H1 (cell line): ENCODE data around the gene PRRX1. TPM values are rescaled to one million over a fixed set of nuclear protein-coding genes. Genes with fewer than 3 reads are reported as not detected.

ENCODE experiments used
- CTCF ChIA-PET: fragments of 300-600 bp; sonication (Branson Sonifier 250); formaldehyde crosslinking; loops from one replicate; lab custom pipeline; 2021; ENCODE audit not compliant: partially characterized antibody; lab: Charles Lee
- POLR2A ChIA-PET: fragments of 300-600 bp; sonication (Branson Sonifier 250); formaldehyde crosslinking; loops from one replicate; lab custom pipeline; 2021; ENCODE audit warnings: inconsistent platforms; ENCODE audit not compliant: partially characterized antibody; lab: Charles Lee
- DNase-seq, 2 experiments: peaks; one replicate each; pipeline versions ENCODE4 v3.0.0 to v3.0.0-alpha.2; 2010 to 2022; ENCODE audit warnings: low spot score in 2 of 2, low read depth in 1 of 2, mixed read lengths in 1 of 2
- FAIRE-seq: peaks from 2 replicates; lab custom pipeline; 2011; peaks lifted over from hg19 to GRCh38; lab: Jason Lieb, UNC
- H2AFZ ChIP-seq: 2 replicates; pipeline ENCODE4 v1.8.1; 2012; ENCODE audit warnings: low read length, inconsistent platforms
- H2AK5ac ChIP-seq: 2 replicates; pipeline ENCODE4 v1.6.1; 2013; ENCODE audit warnings: low read depth, low read length
- H2BK120ac ChIP-seq: replicated peaks from 2 replicates; pipeline ENCODE3; 2013; ENCODE audit warnings: low read depth, low read length, inconsistent platforms
- H2BK12ac ChIP-seq: 2 replicates; pipeline ENCODE4 v1.6.1; 2013; ENCODE audit warnings: low read depth, low read length
- H2BK15ac ChIP-seq: 2 replicates; pipeline ENCODE4 v1.6.1; 2013; ENCODE audit warnings: low read length
- H2BK20ac ChIP-seq: 2 replicates; pipeline ENCODE4 v1.6.1; 2013; ENCODE audit warnings: low read length
- H2BK5ac ChIP-seq: 2 replicates; pipeline ENCODE4 v1.6.1; 2013; ENCODE audit warnings: low read depth, low read length
- H3K14ac ChIP-seq: 2 replicates; pipeline ENCODE4 v1.6.1; 2013; ENCODE audit warnings: inconsistent platforms; ENCODE audit not compliant: insufficient read length
- H3K18ac ChIP-seq: 2 replicates; pipeline ENCODE4 v1.6.1; 2013; ENCODE audit warnings: low read length; ENCODE audit errors: extremely low read depth
- H3K23ac ChIP-seq: 2 replicates; pipeline ENCODE4 v1.6.1; 2013; ENCODE audit warnings: inconsistent platforms; ENCODE audit not compliant: insufficient read length
- H3K23me2 ChIP-seq: 2 replicates; pipeline ENCODE4 v1.6.1; 2013; ENCODE audit warnings: low read depth, low read length
- H3K27ac ChIP-seq: 2 replicates; pipeline ENCODE4 v1.6.1; 2011; ENCODE audit warnings: low read depth, low read length, inconsistent platforms
- H3K27me3 ChIP-seq, 4 experiments: replicated peaks in 1 of 4; 1 replicate in 1 of 4; 2 replicates in 3 of 4; pipeline versions ENCODE4 v1.6.1 to v1.8.1; 2011 to 2013; ENCODE audit warnings: low read length in 3 of 4, mild to moderate bottlenecking in 3 of 4, inconsistent platforms in 2 of 4, mixed read lengths in 2 of 4, moderate library complexity in 1 of 4; ENCODE audit not compliant: control insufficient read depth in 3 of 4, insufficient read depth in 3 of 4; ENCODE audit errors: extremely low read depth in 1 of 4
- H3K36me3 ChIP-seq, 4 experiments: 2 replicates each; pipeline versions ENCODE4 v1.6.1 to v1.8.1; 2011 to 2013; ENCODE audit warnings: mild to moderate bottlenecking in 4 of 4, low read length in 3 of 4, moderate library complexity in 2 of 4, control low read depth in 1 of 4, inconsistent platforms in 1 of 4; ENCODE audit not compliant: insufficient read depth in 4 of 4, control insufficient read depth in 2 of 4
- H3K4ac ChIP-seq: replicated peaks from 2 replicates; pipeline ENCODE3; 2013; ENCODE audit warnings: low read length, low read depth, mixed read lengths, inconsistent platforms; ENCODE audit not compliant: insufficient read length
- H3K4me1 ChIP-seq, 4 experiments: replicated peaks in 1 of 4; 1 replicate in 1 of 4; 2 replicates in 3 of 4; pipeline versions ENCODE4 v1.6.1 to v1.8.1; 2011 to 2013; ENCODE audit warnings: low read length in 3 of 4, inconsistent platforms in 2 of 4, mixed read lengths in 1 of 4; ENCODE audit not compliant: insufficient read depth in 4 of 4, control insufficient read depth in 3 of 4
- H3K4me2 ChIP-seq, 2 experiments: 2 replicates each; pipeline versions ENCODE4 v1.6.1 to v1.8.1; 2011 to 2013; ENCODE audit warnings: low read depth in 2 of 2, low read length in 2 of 2, control low read depth in 1 of 2, inconsistent platforms in 1 of 2, mild to moderate bottlenecking in 1 of 2; ENCODE audit not compliant: insufficient read depth in 1 of 2
- H3K4me3 ChIP-seq, 4 experiments: fragments of 200-600, 300-600 bp in 1 of 4; sonication (generic), shearing (Covaris generic), sonication (Bioruptor Twin) in 1 of 4; 2 replicates each; pipeline versions ENCODE4 v1.5.1 to v1.8.1; 2011 to 2016; ENCODE audit warnings: low read length in 4 of 4, low read depth in 3 of 4, control low read depth in 2 of 4, inconsistent platforms in 2 of 4, mild to moderate bottlenecking in 2 of 4, mixed read lengths in 1 of 4, moderate library complexity in 1 of 4; ENCODE audit not compliant: insufficient read depth in 2 of 4; ENCODE audit errors: extremely low read depth in 1 of 4
- H3K56ac ChIP-seq: replicated peaks from 2 replicates; pipeline ENCODE3; 2013; ENCODE audit warnings: low read depth, mild to moderate bottlenecking, mixed read lengths, low read length, inconsistent platforms; ENCODE audit not compliant: insufficient read length
- H3K79me1 ChIP-seq: 2 replicates; pipeline ENCODE4 v1.6.1; 2013; ENCODE audit warnings: low read depth, low read length, control low read depth
- H3K79me2 ChIP-seq, 2 experiments: 2 replicates each; pipeline versions ENCODE4 v1.6.1 to v1.8.1; 2012 to 2013; ENCODE audit warnings: low read length in 2 of 2, mild to moderate bottlenecking in 2 of 2, inconsistent platforms in 1 of 2; ENCODE audit not compliant: insufficient read depth in 2 of 2, control insufficient read depth in 1 of 2
- H3K9ac ChIP-seq, 4 experiments: replicated peaks in 1 of 4; 1 replicate in 1 of 4; 2 replicates in 3 of 4; pipeline versions ENCODE4 v1.6.1 to v1.8.1; 2011 to 2013; ENCODE audit warnings: low read depth in 3 of 4, low read length in 3 of 4, control low read depth in 2 of 4, mild to moderate bottlenecking in 2 of 4, moderate library complexity in 2 of 4, inconsistent platforms in 1 of 4; ENCODE audit errors: extremely low read depth in 1 of 4
- H3K9me3 ChIP-seq, 2 experiments: 2 replicates each; pipeline versions ENCODE4 v1.6.1 to v1.8.1; 2012 to 2013; ENCODE audit warnings: mild to moderate bottlenecking in 2 of 2, moderate library complexity in 2 of 2, control low read depth in 1 of 2, inconsistent platforms in 1 of 2, low read depth in 1 of 2, low read length in 1 of 2, mixed read lengths in 1 of 2; ENCODE audit not compliant: insufficient read depth in 2 of 2
- H4K20me1 ChIP-seq, 2 experiments: replicated peaks in 1 of 2; 2 replicates each; pipeline versions ENCODE3 to v1.8.1; 2011 to 2013; ENCODE audit warnings: inconsistent platforms in 2 of 2, low read length in 2 of 2, mild to moderate bottlenecking in 1 of 2; ENCODE audit not compliant: insufficient read depth in 2 of 2, control insufficient read depth in 1 of 2
- H4K5ac ChIP-seq: 2 replicates; pipeline ENCODE4 v1.6.1; 2013; ENCODE audit warnings: low read length, low read depth, mixed read lengths, inconsistent platforms; ENCODE audit not compliant: insufficient read length
- H4K8ac ChIP-seq: 2 replicates; pipeline ENCODE4 v1.8.0; 2013; ENCODE audit warnings: mild to moderate bottlenecking, moderate library complexity, low read length, inconsistent platforms; ENCODE audit not compliant: insufficient read depth; ENCODE audit errors: extremely low read depth
- H4K91ac ChIP-seq: replicated peaks from 2 replicates; pipeline ENCODE3; 2013; ENCODE audit warnings: low read length, mixed read lengths, inconsistent platforms; ENCODE audit not compliant: insufficient read length
- BACH1 ChIP-seq: IDR thresholded peaks from 2 replicates; pipeline ENCODE4 v1.6.1; 2012; ENCODE audit warnings: low read length, improper control_type of control experiment
- CTBP2 ChIP-seq: IDR thresholded peaks from 2 replicates; pipeline ENCODE4 v1.7.0; 2011; ENCODE audit warnings: borderline replicate concordance, mild to moderate bottlenecking, moderate library complexity, mixed read lengths, low read length; ENCODE audit not compliant: insufficient read depth, insufficient read length
- POU5F1 ChIP-seq: IDR thresholded peaks from 2 replicates; pipeline ENCODE4 v1.6.1; 2011; ENCODE audit warnings: low read depth, mild to moderate bottlenecking, low read length, moderate library complexity
- SIRT6 ChIP-seq: IDR thresholded peaks from one replicate; pipeline ENCODE4 v1.7.1; 2012; ENCODE audit warnings: low read length, inconsistent platforms
- SUZ12 ChIP-seq: fragments of 200-600 bp; sonication (generic); IDR thresholded peaks from 2 replicates; pipeline ENCODE4 v1.6.1; 2012; ENCODE audit warnings: mild to moderate bottlenecking, inconsistent platforms, low read length, moderate library complexity, mixed read lengths
- WGBS, 2 experiments: shearing (Covaris generic) in 1 of 2; methylation state at CpG; one replicate each; pipeline versions ENCODE4 v1.1.6 to v1.1.7; 2013 to 2015; ENCODE audit warnings: low lambda C conversion rate in 2 of 2, mixed read lengths in 2 of 2, inconsistent platforms in 1 of 2, low coverage in 1 of 2, missing lambda C conversion rate in 1 of 2; ENCODE audit not compliant: insufficient replicate concordance in 2 of 2, insufficient coverage in 1 of 2, insufficient read length in 1 of 2; ENCODE audit errors: extremely low coverage in 1 of 2, missing lambda C conversion rate in 1 of 2; 5-methylcytosine and 5-hydroxymethylcytosine counted together
- polyA plus RNA-seq, 7 experiments: library from polyadenylated mRNA; depleted of rRNA in 3 of 7; stranded (reverse) in 5 of 7; unstranded in 2 of 7; fragments of >200 nt in 5 of 7; fragments of 200-250 nt in 2 of 7; gene quantifications; 1 replicate in 5 of 7; 2 replicates in 1 of 7; 4 replicates in 1 of 7; pipeline versions ENCODE4 v1.2.1 to v1.2.3, GENCODE V29; 2011 to 2013; ENCODE audit warnings: missing spikeins in 2 of 7, mixed read lengths in 2 of 7
- total RNA-seq: library from RNA; stranded (reverse); fragmentation: NEBNext Ultra II Directional; extraction: Animal tissue kit (Norgen Biotek cat#: 25700); gene quantifications from 2 replicates; pipeline ENCODE4 v1.2.1, GENCODE V29; 2021
- TF ChIP-seq, protein P1 (sequence below): IDR thresholded peaks from 2 replicates; pipeline ENCODE4 v1.6.1; 2012; ENCODE audit warnings: low read length, inconsistent platforms
- TF ChIP-seq, protein P2 (sequence below), 3 experiments: IDR thresholded peaks; 1 replicate in 2 of 3; 2 replicates in 1 of 3; pipeline versions ENCODE4 v1.5.1 to v1.6.1; 2011; ENCODE audit warnings: low read length in 3 of 3, mild to moderate bottlenecking in 3 of 3, inconsistent platforms in 2 of 3, low read depth in 1 of 3, moderate library complexity in 1 of 3; ENCODE audit not compliant: insufficient read depth in 1 of 3; ENCODE audit errors: control extremely low read depth in 1 of 3
- TF ChIP-seq, protein P3 (sequence below): IDR thresholded peaks from 2 replicates; pipeline ENCODE4 v1.6.1; 2011; ENCODE audit warnings: low read length, improper control_type of control experiment

The PRRX1 gene
- total and polyA plus RNA-seq, 2 of the 8 experiments (the other 6 are each of a cell fraction or from before 2014, with no cell fraction given), result not detected

- no peak overlapping the region for H4K8ac ChIP-seq
- H3K4me3 ChIP-seq, result no peak overlapping the region
- H3K27ac ChIP-seq, result no peak overlapping the region
- H3K4ac ChIP-seq, result no peak overlapping the region
- no peaks in the 10 kb centered on the region for H3K79me2 ChIP-seq
- no peak overlapping the region for H3K4me2 ChIP-seq
- no peaks in the 10 kb centered on the region for H3K4me1 ChIP-seq
- no peaks in the 10 kb centered on the region for H3K36me3 ChIP-seq
- H3K14ac ChIP-seq, result no peak overlapping the region
- no peak overlapping the region for H4K5ac ChIP-seq
- no peak overlapping the region for H3K56ac ChIP-seq
- H2AFZ ChIP-seq, result no peak overlapping the region
- H2BK5ac ChIP-seq, result no peak overlapping the region
- H3K27me3 ChIP-seq, result no peaks in the 10 kb centered on the region
- H3K18ac ChIP-seq, result no peak overlapping the region
- no peak overlapping the region for H2BK15ac ChIP-seq
- FAIRE-seq, result no peak
- H3K79me1 ChIP-seq, result no peaks in the 10 kb centered on the region
- DNase-seq, result no peak
- no peaks in the 10 kb centered on the region for H3K9me3 ChIP-seq
- H2BK20ac ChIP-seq, result no peak overlapping the region
- no peak overlapping the region for H3K9ac ChIP-seq
- H2BK12ac ChIP-seq, result no peak overlapping the region
- H3K23ac ChIP-seq, result no peak overlapping the region
- ChIA-PET CTCF (interaction anchor here (0.7 to 9.4 kb wide), 11 partner anchors 12 to 784 kb away, joined by 3 to 75 read pairs (median 6); no protein-coding TSS in a partner anchor), POLR2A (no interaction called here)
- H4K91ac ChIP-seq, result no peak overlapping the region
- H3K23me2 ChIP-seq, result no peaks in the 10 kb centered on the region; the same call in 1 of the 2 replicates
- no peak overlapping the region for H2AK5ac ChIP-seq
- no peak overlapping the region for H2BK120ac ChIP-seq
- WGBS, 2 experiments, result 86% methylated on average over 4 of the region's 4 CpGs; no CpG with 5 or more reads in 1 of the 2 experiments
- no peaks in the 10 kb centered on the region for H4K20me1 ChIP-seq
- TF ChIP-seq, protein P1, sequence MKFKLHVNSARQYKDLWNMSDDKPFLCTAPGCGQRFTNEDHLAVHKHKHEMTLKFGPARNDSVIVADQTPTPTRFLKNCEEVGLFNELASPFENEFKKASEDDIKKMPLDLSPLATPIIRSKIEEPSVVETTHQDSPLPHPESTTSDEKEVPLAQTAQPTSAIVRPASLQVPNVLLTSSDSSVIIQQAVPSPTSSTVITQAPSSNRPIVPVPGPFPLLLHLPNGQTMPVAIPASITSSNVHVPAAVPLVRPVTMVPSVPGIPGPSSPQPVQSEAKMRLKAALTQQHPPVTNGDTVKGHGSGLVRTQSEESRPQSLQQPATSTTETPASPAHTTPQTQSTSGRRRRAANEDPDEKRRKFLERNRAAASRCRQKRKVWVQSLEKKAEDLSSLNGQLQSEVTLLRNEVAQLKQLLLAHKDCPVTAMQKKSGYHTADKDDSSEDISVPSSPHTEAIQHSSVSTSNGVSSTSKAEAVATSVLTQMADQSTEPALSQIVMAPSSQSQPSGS, result no peak
- TF ChIP-seq POU5F1 (no peak), BACH1 (no peak), SIRT6 (no peak), CTBP2 (no peak), SUZ12 (no peak)
- TF ChIP-seq, protein P2, sequence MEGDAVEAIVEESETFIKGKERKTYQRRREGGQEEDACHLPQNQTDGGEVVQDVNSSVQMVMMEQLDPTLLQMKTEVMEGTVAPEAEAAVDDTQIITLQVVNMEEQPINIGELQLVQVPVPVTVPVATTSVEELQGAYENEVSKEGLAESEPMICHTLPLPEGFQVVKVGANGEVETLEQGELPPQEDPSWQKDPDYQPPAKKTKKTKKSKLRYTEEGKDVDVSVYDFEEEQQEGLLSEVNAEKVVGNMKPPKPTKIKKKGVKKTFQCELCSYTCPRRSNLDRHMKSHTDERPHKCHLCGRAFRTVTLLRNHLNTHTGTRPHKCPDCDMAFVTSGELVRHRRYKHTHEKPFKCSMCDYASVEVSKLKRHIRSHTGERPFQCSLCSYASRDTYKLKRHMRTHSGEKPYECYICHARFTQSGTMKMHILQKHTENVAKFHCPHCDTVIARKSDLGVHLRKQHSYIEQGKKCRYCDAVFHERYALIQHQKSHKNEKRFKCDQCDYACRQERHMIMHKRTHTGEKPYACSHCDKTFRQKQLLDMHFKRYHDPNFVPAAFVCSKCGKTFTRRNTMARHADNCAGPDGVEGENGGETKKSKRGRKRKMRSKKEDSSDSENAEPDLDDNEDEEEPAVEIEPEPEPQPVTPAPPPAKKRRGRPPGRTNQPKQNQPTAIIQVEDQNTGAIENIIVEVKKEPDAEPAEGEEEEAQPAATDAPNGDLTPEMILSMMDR (IDR thresholded peaks at IDR 0.05; ENCODE audit: control extremely low read depth in 1 of 3, insufficient read depth in 1 of 3, low read depth in 1 of 3, low read length in 3 of 3), result no peak
- TF ChIP-seq, protein P3, sequence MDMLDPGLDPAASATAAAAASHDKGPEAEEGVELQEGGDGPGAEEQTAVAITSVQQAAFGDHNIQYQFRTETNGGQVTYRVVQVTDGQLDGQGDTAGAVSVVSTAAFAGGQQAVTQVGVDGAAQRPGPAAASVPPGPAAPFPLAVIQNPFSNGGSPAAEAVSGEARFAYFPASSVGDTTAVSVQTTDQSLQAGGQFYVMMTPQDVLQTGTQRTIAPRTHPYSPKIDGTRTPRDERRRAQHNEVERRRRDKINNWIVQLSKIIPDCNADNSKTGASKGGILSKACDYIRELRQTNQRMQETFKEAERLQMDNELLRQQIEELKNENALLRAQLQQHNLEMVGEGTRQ, result no peak
These were observed 23.7 kb downstream of the PRRX1 start for GRCh38 chr1:170687621-170688020.
